GM18909 (cell line): ENCODE results near the gene SLC51A.

Experiments used
- ATAC-seq: cut with Tn5 transposase; IDR thresholded peaks from one replicate; pipeline ENCODE4 v1.9.1; 2021; ENCODE audit warnings: mild to moderate bottlenecking; ENCODE audit not compliant: unreplicated experiment, poor library complexity

Gene SLC51A

GRCh38 chr3:196210673-196211556 is 5.4 kb upstream of the SLC51A start, which contains the start of gene ZDHHC19:
Gene ZDHHC19, minus strand, starts transcription at chr3:196211400. Its CDS starts 85 bp downstream, at chr3:196211315.
- ATAC-seq, result no peak

- no peak for ATAC-seq
Measured at GRCh38 chr3:196214783-196215441, 1.4 kb upstream of the SLC51A start.

GRCh38 chr3:196215493-196216020 is 777 bp upstream of the SLC51A start:
- ATAC-seq, result no peak

GRCh38 chr3:196216681-196217211 is 412 bp downstream of the SLC51A start:
- no peak for ATAC-seq

GRCh38 chr3:196217307-196218154 is 1.2 kb downstream of the SLC51A start:
- no peak for ATAC-seq

- ATAC-seq, result no peak
Measured at GRCh38 chr3:196218155-196218712, 1.9 kb downstream of the SLC51A start.

- peak; percentile 70 for ATAC-seq
Measured at GRCh38 chr3:196219194-196219969, 3.0 kb downstream of the SLC51A start.

- no peak for ATAC-seq
Measured at GRCh38 chr3:196219970-196220311, 3.6 kb downstream of the SLC51A start.

GRCh38 chr3:196220587-196220986 is 4.3 kb downstream of the SLC51A start:
- ATAC-seq, result no peak

- no peak for ATAC-seq
Measured at GRCh38 chr3:196220991-196221390, 4.7 kb downstream of the SLC51A start.

- ATAC-seq, result no peak
Measured at GRCh38 chr3:196222876-196223595, 6.7 kb downstream of the SLC51A start.

GRCh38 chr3:196225086-196225485 is 8.8 kb downstream of the SLC51A start:
- ATAC-seq, result no peak

- no peak for ATAC-seq
Measured at GRCh38 chr3:196225763-196226364, 9.5 kb downstream of the SLC51A start.

- no peak for ATAC-seq
Measured at GRCh38 chr3:196227121-196227561, 10.8 kb downstream of the SLC51A start.

GRCh38 chr3:196227629-196228493 is 11.5 kb downstream of the SLC51A start:
- no peak for ATAC-seq

GRCh38 chr3:196232154-196232881 is 16.0 kb downstream of the SLC51A start:
- peak; percentile 48 for ATAC-seq

- no peak for ATAC-seq
Measured at GRCh38 chr3:196232882-196233251, 16.5 kb downstream of the SLC51A start.
